COLO829 (cell line): ENCODE results near the gene STIP1.
A peak's percentile ranks its signal among the peaks of the same experiment; 100 is the strongest.

Experiments
- DNase-seq: peaks from one replicate; pipeline ENCODE4 v3.0.0; 2012; ENCODE audit warnings: low spot score

The STIP1 gene

DNA sequence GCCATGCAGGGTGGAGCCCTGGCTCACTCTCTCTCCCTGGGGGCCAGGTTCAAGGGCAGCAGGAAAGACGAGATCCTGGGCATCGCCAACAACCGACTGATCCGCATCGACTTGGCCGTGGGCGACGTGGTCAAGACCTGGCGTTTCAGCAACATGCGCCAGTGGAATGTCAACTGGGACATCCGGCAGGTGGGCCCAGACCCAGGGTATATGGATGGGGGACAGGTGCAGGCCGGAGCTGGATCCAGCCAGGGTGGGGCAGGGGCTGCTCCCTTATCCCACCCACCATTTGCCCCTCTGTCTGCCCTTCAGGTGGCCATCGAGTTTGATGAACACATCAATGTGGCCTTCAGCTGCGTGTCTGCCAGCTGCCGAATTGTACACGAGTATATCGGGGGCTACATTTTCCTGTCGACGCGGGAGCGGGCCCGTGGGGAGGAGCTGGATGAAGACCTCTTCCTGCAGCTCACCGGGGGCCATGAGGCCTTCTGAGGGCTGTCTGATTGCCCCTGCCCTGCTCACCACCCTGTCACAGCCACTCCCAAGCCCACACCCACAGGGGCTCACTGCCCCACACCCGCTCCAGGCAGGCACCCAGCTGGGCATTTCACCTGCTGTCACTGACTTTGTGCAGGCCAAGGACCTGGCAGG is 37.2 kb downstream of the STIP1 start:
- DNase-seq, result no peak

DNA sequence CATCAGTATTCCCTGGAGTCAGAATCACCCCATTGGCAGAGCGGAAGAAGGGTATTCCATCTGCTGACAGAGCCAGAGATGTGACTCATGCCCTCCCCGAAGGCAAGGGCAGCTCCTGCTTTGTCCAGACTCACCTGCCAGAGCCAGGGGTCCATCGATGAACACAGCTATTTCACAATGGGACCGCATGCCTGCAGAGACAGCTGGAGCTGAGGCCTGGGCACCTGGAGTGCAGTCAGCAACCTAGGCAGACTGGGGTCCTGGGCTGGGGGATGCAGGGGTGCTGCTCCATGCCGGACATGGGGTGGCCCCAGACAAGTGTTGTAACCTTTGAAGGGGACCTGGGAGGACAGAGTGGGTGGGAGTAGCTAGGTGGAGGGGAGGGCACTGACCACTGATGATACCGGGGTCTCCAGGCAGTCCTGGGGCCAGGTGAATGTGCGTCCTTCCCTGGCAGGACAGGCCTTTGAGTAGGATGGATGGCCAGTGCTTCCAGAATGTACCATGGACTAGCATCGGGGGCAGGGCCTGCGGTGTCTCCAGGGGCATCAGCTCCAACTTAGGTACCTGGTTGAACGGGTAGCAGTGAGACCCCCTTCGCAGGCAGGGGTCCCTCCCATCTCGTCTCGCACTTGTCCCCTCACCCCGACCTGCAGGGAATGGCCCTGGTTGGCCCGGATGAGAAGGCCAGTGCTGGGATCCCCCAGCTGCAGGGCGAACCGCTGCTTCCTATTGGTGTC is 38.4 kb downstream of the STIP1 start:
- no peak for DNase-seq

DNA sequence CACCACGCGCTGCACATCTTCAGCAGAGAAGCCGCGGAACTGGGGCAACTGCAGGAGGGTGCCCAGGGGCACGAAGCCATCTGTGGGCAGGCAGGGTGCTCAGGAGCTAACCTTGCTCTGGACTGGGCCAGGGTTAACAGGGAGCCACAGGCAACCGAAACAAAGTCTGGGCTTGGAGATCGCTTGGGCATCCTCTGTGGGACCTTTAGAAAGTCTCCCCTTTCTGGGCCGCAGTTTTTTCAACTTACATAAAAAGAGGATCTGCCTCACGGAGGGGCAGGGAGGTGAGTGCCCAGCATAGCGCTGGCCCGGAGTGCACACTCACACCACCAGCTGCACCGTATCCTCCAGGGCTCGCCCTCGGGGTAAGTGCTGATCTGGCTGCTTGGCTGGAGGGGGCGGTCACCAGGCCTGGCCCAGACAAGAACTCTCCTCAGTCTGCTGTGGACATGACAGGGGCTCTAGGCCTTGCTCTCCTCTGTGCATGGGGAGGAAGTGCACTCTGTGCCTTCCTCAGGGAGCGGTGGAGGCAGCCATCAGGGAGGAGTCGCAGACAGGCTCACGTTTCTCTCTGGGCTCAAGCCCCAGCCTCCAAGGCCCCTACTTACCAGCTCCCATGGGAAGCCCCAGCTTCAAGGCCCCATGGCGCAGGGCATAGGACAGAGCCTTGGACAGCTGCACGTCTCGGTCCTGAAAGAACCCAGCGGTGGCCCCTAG is 39.1 kb downstream of the STIP1 start:
- DNase-seq, result no peak

DNA sequence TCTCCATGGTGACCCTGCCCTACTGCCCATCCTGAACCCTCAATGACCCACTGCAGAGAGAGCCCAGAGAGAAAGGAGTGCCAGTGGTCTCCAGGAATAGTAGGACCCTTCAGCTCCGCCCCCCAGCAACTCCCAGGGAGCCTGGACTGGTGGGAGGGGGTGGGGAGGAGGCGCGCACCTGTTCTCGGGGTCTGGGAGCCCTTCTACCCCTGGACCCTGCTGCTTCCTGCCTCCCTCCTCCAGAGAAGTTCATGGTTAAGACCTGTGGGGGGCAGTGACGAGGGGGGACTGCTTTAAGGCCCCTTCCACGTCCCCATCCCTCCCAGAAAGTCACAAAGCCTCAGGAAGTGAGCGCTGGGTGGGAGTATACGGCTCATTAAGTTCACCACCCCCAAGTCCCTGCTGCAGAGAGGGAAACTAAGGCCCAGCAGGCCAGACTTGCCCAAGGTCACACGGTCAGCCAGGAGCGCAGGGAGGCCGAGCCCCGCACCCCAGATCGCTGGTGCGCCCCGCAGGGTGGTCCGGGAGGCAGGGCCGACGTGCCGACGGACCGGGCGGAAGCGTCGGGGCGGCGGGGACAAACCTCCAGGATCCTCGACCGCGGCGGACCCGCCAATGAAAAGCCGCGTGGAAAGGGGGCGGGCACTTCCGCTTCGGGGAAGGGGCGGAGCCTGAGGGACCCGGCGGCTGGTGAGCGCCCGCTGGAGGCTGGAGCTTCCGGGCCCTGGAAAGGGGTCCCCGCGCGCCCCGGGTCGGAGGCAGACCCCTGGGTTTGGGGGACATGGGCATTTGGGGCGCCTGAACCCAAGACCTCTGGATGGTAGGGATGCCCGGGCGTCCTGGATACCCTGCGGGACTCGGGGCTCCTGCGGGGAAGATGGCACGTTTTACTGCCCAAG is 39.9 kb downstream of the STIP1 start, which contains the start of the genes NUDT22 and TRPT1:
Gene NUDT22 (plus strand): TSS at position 667 of the 899 bp plus-strand sequence. CDS start 379 bp downstream, outside the sequence.
Gene TRPT1 (minus strand): TSS at position 579 of the 899 bp plus-strand sequence. CDS start 326 bp downstream, at position 253.
- peak; percentile 82 for DNase-seq

GRCh38 chr11:64226507-64227051 is 40.6 kb downstream of the STIP1 start:
- no peak for DNase-seq

GRCh38 chr11:64227405-64227956 is 41.5 kb downstream of the STIP1 start:
- no peak for DNase-seq

GRCh38 chr11:64229090-64229743 is 43.2 kb downstream of the STIP1 start:
- DNase-seq, result no peak

DNA sequence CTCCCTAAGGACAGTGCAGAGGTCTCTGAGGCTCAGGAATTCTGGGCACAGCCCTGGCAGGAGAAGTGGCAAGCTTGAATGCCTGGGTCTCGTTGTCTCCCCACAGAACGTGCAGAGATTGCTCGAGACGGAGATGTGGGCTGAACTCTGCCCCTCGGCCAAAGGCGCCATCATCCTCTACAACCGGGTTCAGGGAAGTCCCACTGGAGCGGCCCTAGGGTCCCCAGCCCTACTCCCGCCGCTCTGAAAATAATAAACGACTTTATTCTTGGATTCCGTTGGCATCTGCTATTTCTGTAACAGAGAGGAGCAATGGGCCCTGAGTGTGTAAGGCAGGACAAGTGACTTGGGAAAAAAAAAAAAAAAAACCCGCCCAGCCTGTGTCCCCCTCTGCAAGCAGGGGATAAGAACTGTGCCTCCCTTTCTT is 43.8 kb downstream of the STIP1 start:
- DNase-seq, result no peak

DNA sequence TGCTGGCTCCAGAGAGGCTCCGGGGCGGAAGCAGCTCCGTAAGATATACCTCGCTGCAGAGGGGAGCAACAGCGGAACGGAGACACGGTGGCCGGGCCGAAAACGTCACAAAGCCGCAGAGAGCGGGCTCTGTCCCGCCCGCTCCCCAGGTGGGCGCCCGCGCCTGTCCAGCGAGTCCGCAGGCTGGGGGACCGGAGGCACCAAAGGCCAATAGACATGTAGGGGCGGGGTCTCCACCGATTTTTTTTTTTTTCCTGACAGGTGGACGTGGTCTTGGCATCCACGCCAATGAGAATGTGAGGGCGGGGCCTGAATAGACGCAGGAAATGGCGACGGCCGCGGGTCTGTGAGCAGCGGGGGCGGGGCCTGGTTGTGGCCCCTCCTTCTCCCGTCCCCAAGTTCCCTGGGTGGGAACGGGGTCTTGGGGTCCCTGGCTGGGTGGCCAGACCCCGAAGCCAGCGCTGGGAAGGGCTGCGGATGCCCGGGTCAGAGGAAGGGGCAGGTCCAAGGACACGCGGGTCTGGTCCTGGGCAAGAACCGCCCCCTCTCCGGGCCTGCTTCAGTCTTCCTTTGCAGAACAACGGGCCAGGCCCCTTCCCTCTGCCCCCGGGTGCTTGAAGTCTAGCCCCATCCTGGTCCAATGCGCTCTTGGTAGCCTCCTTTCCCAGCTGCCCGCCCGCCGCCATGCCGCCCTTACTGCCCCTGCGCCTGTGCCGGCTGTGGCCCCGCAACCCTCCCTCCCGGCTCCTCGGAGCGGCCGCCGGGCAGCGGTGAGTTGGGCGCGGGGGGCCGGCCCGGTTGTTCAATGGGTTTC is 44.4 kb downstream of the STIP1 start, which contains the start of gene DNAJC4:
Gene DNAJC4 (plus strand): TSS at position 378 of the 814 bp plus-strand sequence. CDS start 307 bp downstream, at position 685.
- DNase-seq, result peak; percentile 74

- no peak for DNase-seq
Observed at GRCh38 chr11:64230985-64231365, 45.0 kb downstream of the STIP1 start.

DNA sequence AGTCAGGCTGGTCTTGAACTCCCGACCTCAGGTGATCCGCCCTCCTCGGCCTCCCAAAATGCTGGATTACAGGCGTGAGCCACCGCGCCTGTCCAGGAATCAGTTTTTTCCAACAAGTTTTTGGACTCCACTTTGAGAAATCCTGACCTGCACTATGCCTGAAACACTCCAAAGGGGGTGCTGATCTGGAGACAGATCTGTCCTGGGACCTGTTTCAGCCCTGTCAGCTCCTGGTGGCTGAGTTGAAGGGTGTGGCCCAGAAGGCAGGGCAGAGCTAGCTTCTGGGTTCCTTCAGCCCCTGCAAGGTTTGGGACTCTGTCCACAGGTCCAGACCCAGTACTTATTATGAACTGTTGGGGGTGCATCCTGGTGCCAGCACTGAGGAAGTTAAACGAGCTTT is 45.6 kb downstream of the STIP1 start:
- DNase-seq, result no peak

DNA sequence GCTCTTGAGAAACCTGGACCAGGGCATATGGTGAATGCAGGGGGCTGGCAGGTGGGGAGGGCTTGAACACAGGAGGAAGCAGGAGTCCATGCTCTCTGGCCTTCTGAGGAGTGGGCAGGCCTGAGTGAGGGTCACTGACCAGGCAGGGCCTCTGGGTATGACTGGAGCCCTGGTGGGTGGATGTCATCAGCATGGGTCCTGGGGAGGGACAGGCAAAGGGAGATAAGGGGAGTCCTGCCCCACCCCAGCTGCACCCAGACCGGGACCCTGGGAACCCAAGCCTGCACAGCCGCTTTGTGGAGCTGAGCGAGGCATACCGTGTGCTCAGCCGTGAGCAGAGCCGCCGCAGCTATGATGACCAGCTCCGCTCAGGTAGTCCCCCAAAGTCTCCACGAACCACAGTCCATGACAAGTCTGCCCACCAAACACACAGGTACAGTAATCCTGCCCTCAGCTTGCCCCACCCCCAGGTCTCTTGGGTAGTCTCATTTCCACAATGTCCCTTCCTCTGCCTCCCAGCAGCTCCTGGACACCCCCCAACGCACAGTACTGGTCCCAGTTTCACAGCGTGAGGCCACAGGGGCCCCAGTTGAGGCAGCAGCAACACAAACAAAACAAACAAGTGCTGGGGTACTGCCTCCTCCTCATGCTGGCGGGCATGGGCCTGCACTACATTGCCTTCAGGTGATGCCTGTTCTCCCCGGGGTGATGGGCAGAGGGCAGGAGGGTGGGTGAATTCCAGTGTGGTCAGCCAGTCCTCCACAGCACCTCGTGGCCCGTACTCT is 46.4 kb downstream of the STIP1 start:
- DNase-seq, result no peak

- DNase-seq, result no peak
Observed at GRCh38 chr11:64232967-64233315, 47.0 kb downstream of the STIP1 start.

DNA sequence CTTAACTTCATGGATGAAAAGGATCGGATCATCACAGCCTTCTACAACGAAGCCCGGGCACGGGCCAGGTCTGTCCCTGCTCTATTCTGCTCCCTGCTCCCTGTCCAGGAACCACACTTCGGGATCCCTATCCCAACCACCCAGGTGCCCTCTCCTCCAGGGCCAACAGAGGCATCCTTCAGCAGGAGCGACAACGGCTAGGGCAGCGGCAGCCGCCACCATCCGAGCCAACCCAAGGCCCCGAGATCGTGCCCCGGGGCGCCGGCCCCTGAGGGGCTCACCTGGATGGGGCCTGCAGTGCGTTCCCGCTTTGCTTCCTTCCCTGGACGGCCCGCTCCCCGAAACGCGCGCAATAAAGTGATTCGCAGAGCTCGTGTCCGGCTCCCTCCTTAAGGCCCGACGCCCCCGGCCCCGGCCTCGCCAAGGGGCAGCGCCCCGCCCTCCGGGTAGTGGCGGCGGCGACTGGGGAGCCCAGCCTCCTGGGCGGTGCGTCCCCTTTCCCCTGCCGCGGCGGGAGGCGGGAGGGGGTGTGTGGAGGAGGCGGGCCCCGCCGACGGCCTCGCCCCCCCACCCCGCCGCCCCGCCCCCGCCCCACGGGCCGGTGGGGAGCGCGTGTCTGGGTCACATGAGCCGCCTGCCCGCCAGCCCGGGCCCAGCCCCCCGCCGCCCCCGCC is 48.1 kb downstream of the STIP1 start, which contains the start of gene VEGFB:
Gene VEGFB (plus strand): TSS at position 672 of the 674 bp plus-strand sequence. CDS start 250 bp downstream, outside the sequence.
- DNase-seq, result no peak

- DNase-seq, result no peak
Observed at GRCh38 chr11:64234647-64235379, 48.8 kb downstream of the STIP1 start.

DNA sequence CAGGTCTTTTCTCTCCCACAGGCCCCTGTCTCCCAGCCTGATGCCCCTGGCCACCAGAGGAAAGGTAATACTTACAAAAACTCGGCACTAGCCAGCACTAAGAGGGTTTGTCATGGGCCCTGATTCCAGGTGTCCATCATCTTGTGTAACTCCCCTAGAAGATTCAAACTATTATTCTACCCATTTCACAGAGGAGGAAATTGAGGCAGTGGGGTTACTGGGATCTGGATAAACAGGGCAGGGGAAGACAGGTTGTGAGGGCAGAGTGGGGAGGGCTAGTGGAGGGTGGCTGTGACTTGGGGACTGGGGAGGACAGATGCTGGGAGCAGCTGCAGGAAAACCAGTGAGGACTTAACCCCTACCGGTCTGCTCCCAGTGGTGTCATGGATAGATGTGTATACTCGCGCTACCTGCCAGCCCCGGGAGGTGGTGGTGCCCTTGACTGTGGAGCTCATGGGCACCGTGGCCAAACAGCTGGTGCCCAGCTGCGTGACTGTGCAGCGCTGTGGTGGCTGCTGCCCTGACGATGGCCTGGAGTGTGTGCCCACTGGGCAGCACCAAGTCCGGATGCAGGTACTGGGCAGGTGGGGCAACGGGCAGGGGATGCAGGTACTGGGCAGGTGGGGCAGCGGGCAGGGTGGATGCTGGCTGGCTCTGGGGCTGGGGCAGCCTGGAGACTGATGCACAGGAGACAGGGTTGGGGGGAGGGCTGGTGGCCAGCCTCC is 49.6 kb downstream of the STIP1 start:
- no peak for DNase-seq

- no peak for DNase-seq
Observed at GRCh38 chr11:64237484-64237951, 51.5 kb downstream of the STIP1 start.
